HEK293 (cell line): ENCODE measurements around the gene RIN1.
A peak's percentile ranks its signal among the peaks of the same experiment; 100 is the strongest.

ENCODE experiments used
- BCL11A ChIP-seq: fragments of 450-650 bp; formaldehyde crosslinking; IDR thresholded peaks from 2 replicates; pipeline ENCODE4 v1.5.1; 2016; ENCODE audit warnings: low read depth, missing biosample characterization, missing genetic modification characterization
- HOXC10 ChIP-seq: sonication (generic); formaldehyde crosslinking; IDR thresholded peaks from 2 replicates; pipeline ENCODE4 v1.8.1; 2023; ENCODE audit warnings: mild to moderate bottlenecking, missing genetic modification reagents
- KLF10 ChIP-seq: fragments of 450-650 bp; IDR thresholded peaks from 2 replicates; pipeline ENCODE4 v1.5.1; 2018; ENCODE audit warnings: missing biosample characterization, mild to moderate bottlenecking, missing genetic modification characterization
- KLF9 ChIP-seq: fragments of 450-650 bp; formaldehyde crosslinking; IDR thresholded peaks from 2 replicates; pipeline ENCODE4 v1.5.1; 2016; ENCODE audit warnings: missing biosample characterization, missing genetic modification characterization, low read depth
- REPIN1 ChIP-seq: fragments of 450-650 bp; formaldehyde crosslinking; IDR thresholded peaks from 2 replicates; pipeline ENCODE4 v1.5.1; 2017; ENCODE audit warnings: missing biosample characterization, missing genetic modification characterization, low read depth
- SP2 ChIP-seq: fragments of 450-650 bp; formaldehyde crosslinking; IDR thresholded peaks from 2 replicates; pipeline ENCODE4 v1.5.1; 2016; ENCODE audit warnings: missing biosample characterization, missing genetic modification characterization
- SP7 ChIP-seq: fragments of 450-650 bp; formaldehyde crosslinking; IDR thresholded peaks from 2 replicates; pipeline ENCODE4 v1.5.1; 2016; ENCODE audit warnings: missing biosample characterization, missing genetic modification characterization
- YY1 ChIP-seq: fragments of 450-650 bp; formaldehyde crosslinking; IDR thresholded peaks from 2 replicates; pipeline ENCODE4 v1.5.1; 2018; ENCODE audit warnings: missing biosample characterization, missing genetic modification characterization
- ZBTB48 ChIP-seq: fragments of 450-650 bp; formaldehyde crosslinking; IDR thresholded peaks from 2 replicates; pipeline ENCODE4 v1.5.1; 2016; ENCODE audit warnings: missing biosample characterization, missing genetic modification characterization
- ZEB2 ChIP-seq: fragments of 450-650 bp; formaldehyde crosslinking; IDR thresholded peaks from 2 replicates; pipeline ENCODE4 v1.5.1; 2016; ENCODE audit warnings: missing biosample characterization, missing genetic modification characterization
- ZFP41 ChIP-seq: fragments of 450-650 bp; formaldehyde crosslinking; IDR thresholded peaks from 2 replicates; pipeline ENCODE4 v1.5.1; 2016; ENCODE audit warnings: missing biosample characterization, missing genetic modification characterization, borderline replicate concordance
- ZFP69B ChIP-seq: fragments of 450-650 bp; formaldehyde crosslinking; IDR thresholded peaks from 2 replicates; pipeline ENCODE4 v1.5.1; 2016; ENCODE audit warnings: missing biosample characterization, missing genetic modification characterization
- ZNF114 ChIP-seq: fragments of 450-650 bp; formaldehyde crosslinking; IDR thresholded peaks from 2 replicates; pipeline ENCODE4 v1.5.0; 2017; ENCODE audit warnings: missing biosample characterization, missing genetic modification characterization
- ZNF2 ChIP-seq: fragments of 450-650 bp; formaldehyde crosslinking; IDR thresholded peaks from 2 replicates; pipeline ENCODE4 v1.5.1; 2016; ENCODE audit warnings: missing biosample characterization, missing genetic modification characterization
- ZNF24 ChIP-seq: fragments of 450-650 bp; formaldehyde crosslinking; IDR thresholded peaks from 2 replicates; pipeline ENCODE4 v1.5.1; 2016; ENCODE audit warnings: missing biosample characterization, missing genetic modification characterization
- ZNF394 ChIP-seq: fragments of 450-650 bp; formaldehyde crosslinking; IDR thresholded peaks from 2 replicates; pipeline ENCODE4 v1.5.1; 2016; ENCODE audit warnings: missing biosample characterization, missing genetic modification characterization, mild to moderate bottlenecking, moderate library complexity, borderline replicate concordance
- ZNF423 ChIP-seq: fragments of 450-650 bp; formaldehyde crosslinking; IDR thresholded peaks from 2 replicates; pipeline ENCODE4 v1.5.1; 2016; ENCODE audit warnings: missing biosample characterization, missing genetic modification characterization
- ZNF48 ChIP-seq: fragments of 450-650 bp; formaldehyde crosslinking; IDR thresholded peaks from 2 replicates; pipeline ENCODE4 v1.5.1; 2016; ENCODE audit warnings: missing biosample characterization, missing genetic modification characterization
- ZNF555 ChIP-seq: fragments of 450-650 bp; formaldehyde crosslinking; conservative IDR thresholded peaks from 2 replicates; pipeline ENCODE4 v1.5.1; 2017; ENCODE audit warnings: missing biosample characterization, mild to moderate bottlenecking, missing genetic modification characterization, inconsistent platforms
- ZNF560 ChIP-seq: fragments of 450-650 bp; formaldehyde crosslinking; IDR thresholded peaks from 2 replicates; pipeline ENCODE4 v1.5.1; 2017; ENCODE audit warnings: missing biosample characterization, missing genetic modification characterization, borderline replicate concordance
- ZNF585B ChIP-seq: fragments of 450-650 bp; formaldehyde crosslinking; IDR thresholded peaks from 2 replicates; pipeline ENCODE4 v1.5.1; 2016; ENCODE audit warnings: missing biosample characterization, missing genetic modification characterization
- ZNF670 ChIP-seq: fragments of 450-650 bp; formaldehyde crosslinking; IDR thresholded peaks from 2 replicates; pipeline ENCODE4 v1.5.1; 2016; ENCODE audit warnings: missing biosample characterization, missing genetic modification characterization, low read depth
- ZNF677 ChIP-seq: fragments of 450-650 bp; IDR thresholded peaks from 2 replicates; pipeline ENCODE4 v1.5.0; 2018; ENCODE audit warnings: missing biosample characterization, mild to moderate bottlenecking, missing genetic modification characterization, moderate library complexity
- ZNF707 ChIP-seq: fragments of 450-650 bp; formaldehyde crosslinking; IDR thresholded peaks from 2 replicates; pipeline ENCODE4 v1.5.1; 2016; ENCODE audit warnings: missing biosample characterization, missing genetic modification characterization
- ZNF776 ChIP-seq: fragments of 450-650 bp; formaldehyde crosslinking; IDR thresholded peaks from 2 replicates; pipeline ENCODE4 v1.5.0; 2017; ENCODE audit warnings: missing biosample characterization, missing genetic modification characterization, borderline replicate concordance
- ZXDB ChIP-seq: fragments of 450-650 bp; formaldehyde crosslinking; IDR thresholded peaks from 2 replicates; pipeline ENCODE4 v1.5.1; 2016; ENCODE audit warnings: missing biosample characterization, missing genetic modification characterization
- TF ChIP-seq, protein P1 (sequence below): fragments of 450-650 bp; formaldehyde crosslinking; IDR thresholded peaks from 2 replicates; pipeline ENCODE4 v1.5.1; 2016; ENCODE audit warnings: missing biosample characterization, missing genetic modification characterization
- TF ChIP-seq, protein P2 (sequence below): fragments of 450-650 bp; formaldehyde crosslinking; IDR thresholded peaks from 2 replicates; pipeline ENCODE4 v1.5.1; 2016; ENCODE audit warnings: missing biosample characterization, missing genetic modification characterization
- TF ChIP-seq, protein P3 (sequence below): fragments of 450-650 bp; formaldehyde crosslinking; conservative IDR thresholded peaks from 2 replicates; pipeline ENCODE4 v1.5.1; 2016; ENCODE audit warnings: low read depth, missing biosample characterization, missing genetic modification characterization
- TF ChIP-seq, protein P4 (sequence below): fragments of 450-650 bp; formaldehyde crosslinking; IDR thresholded peaks from 2 replicates; pipeline ENCODE4 v1.5.1; 2016; ENCODE audit warnings: missing biosample characterization, missing genetic modification characterization
- TF ChIP-seq, protein P5 (sequence below): fragments of 450-650 bp; formaldehyde crosslinking; IDR thresholded peaks from 2 replicates; pipeline ENCODE4 v1.5.1; 2017; ENCODE audit warnings: missing biosample characterization, missing genetic modification characterization

RIN1 gene

DNA sequence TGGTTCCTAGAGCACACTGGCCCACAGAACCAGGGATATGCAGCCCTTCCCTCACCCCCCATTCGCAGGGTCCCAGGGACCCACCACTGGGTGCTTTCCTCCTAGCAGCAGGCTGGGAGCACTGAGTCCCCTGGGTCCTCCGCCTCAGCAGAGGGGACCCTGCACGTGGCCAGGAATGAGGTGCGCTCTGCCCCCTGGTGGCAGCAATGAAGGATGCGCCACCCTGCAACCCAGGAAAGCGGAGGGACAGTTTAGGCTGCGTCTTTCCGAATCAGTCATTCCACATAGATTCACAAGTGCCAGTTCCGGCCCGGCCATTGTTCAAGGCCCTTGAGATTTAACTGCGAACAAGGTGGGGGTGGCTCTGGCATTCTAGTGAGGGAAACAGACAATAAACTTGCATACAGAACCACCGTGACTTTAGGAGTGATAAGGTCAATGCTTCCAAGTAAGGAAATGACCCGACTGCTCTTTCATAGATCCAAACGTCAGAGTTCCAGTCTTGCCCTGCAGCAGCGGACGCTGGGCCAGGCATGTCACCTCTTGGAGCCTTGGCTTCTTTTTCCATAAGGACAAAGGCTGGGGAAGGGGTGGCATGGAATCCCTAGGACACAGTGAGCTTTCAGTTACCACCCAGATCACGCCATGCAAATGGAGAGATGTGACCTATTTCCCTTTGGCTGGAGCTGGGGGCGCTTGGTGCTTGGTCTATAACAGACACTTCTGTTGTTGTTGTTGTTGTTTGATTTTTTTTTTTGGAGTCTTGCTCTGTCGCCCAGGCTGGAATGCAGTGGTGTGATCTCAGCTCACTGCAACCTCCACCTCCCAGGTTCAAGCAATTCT, 7.7 kb downstream of the RIN1 start (continued):
- TF ChIP-seq ZNF677 (tag by site-specific recombination) (no peak), YY1 (tag by site-specific recombination) (no peak), ZNF707 (tag by site-specific recombination) (no peak), REPIN1 (no peak), ZBTB48 (tag by site-specific recombination) (peak; percentile 34; the same call in 1 of the 2 replicates), ZNF555 (tag by site-specific recombination) (no peak), KLF9 (tag by site-specific recombination) (no peak), HOXC10 (no peak), ZFP69B (tag by site-specific recombination) (no peak), ZNF423 (tag by site-specific recombination) (peak; percentile 93), ZNF114 (tag by site-specific recombination) (no peak), ZEB2 (tag by site-specific recombination) (0 out of 2 replicates have a peak, but pooled peaks have one; percentile 34), SP7 (tag by site-specific recombination) (0 out of 2 replicates have a peak, but pooled peaks have one; percentile 20), ZNF24 (tag by site-specific recombination) (peak; percentile 54; the same call in 1 of the 2 replicates), ZNF585B (tag by site-specific recombination) (no peak), ZNF2 (tag by site-specific recombination) (peak; percentile 89), ZFP41 (tag by site-specific recombination) (no peak), SP2 (tag by site-specific recombination) (no peak), BCL11A (tag by site-specific recombination) (no peak), ZNF670 (tag by site-specific recombination) (no peak), KLF10 (tag by site-specific recombination) (no peak), ZNF776 (tag by site-specific recombination) (no peak), ZNF394 (no peak), ZXDB (no peak), ZNF48 (tag by site-specific recombination) (no peak), ZNF560 (tag by site-specific recombination) (no peak)
- TF ChIP-seq, protein P1, sequence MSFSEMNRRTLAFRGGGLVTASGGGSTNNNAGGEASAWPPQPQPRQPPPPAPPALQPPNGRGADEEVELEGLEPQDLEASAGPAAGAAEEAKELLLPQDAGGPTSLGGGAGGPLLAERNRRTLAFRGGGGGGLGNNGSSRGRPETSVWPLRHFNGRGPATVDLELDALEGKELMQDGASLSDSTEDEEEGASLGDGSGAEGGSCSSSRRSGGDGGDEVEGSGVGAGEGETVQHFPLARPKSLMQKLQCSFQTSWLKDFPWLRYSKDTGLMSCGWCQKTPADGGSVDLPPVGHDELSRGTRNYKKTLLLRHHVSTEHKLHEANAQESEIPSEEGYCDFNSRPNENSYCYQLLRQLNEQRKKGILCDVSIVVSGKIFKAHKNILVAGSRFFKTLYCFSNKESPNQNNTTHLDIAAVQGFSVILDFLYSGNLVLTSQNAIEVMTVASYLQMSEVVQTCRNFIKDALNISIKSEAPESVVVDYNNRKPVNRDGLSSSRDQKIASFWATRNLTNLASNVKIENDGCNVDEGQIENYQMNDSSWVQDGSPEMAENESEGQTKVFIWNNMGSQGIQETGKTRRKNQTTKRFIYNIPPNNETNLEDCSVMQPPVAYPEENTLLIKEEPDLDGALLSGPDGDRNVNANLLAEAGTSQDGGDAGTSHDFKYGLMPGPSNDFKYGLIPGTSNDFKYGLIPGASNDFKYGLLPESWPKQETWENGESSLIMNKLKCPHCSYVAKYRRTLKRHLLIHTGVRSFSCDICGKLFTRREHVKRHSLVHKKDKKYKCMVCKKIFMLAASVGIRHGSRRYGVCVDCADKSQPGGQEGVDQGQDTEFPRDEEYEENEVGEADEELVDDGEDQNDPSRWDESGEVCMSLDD (tag by site-specific recombination) = peak; percentile 20; the same call in 1 of the 2 replicates
- TF ChIP-seq, protein P2, sequence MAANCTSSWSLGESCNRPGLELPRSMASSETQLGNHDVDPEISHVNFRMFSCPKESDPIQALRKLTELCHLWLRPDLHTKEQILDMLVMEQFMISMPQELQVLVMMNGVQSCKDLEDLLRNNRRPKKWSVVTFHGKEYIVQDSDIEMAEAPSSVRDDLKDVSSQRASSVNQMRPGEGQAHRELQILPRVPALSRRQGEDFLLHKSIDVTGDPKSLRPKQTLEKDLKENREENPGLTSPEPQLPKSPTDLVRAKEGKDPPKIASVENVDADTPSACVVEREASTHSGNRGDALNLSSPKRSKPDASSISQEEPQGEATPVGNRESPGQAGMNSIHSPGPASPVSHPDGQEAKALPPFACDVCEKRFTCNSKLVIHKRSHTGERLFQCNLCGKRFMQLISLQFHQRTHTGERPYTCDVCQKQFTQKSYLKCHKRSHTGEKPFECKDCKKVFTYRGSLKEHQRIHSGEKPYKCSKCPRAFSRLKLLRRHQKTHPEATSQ (tag by site-specific recombination) = no peak
- TF ChIP-seq, protein P3, sequence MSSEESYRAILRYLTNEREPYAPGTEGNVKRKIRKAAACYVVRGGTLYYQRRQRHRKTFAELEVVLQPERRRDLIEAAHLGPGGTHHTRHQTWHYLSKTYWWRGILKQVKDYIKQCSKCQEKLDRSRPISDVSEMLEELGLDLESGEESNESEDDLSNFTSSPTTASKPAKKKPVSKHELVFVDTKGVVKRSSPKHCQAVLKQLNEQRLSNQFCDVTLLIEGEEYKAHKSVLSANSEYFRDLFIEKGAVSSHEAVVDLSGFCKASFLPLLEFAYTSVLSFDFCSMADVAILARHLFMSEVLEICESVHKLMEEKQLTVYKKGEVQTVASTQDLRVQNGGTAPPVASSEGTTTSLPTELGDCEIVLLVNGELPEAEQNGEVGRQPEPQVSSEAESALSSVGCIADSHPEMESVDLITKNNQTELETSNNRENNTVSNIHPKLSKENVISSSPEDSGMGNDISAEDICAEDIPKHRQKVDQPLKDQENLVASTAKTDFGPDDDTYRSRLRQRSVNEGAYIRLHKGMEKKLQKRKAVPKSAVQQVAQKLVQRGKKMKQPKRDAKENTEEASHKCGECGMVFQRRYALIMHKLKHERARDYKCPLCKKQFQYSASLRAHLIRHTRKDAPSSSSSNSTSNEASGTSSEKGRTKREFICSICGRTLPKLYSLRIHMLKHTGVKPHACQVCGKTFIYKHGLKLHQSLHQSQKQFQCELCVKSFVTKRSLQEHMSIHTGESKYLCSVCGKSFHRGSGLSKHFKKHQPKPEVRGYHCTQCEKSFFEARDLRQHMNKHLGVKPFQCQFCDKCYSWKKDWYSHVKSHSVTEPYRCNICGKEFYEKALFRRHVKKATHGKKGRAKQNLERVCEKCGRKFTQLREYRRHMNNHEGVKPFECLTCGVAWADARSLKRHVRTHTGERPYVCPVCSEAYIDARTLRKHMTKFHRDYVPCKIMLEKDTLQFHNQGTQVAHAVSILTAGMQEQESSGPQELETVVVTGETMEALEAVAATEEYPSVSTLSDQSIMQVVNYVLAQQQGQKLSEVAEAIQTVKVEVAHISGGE (tag by site-specific recombination) = peak; percentile 63
- TF ChIP-seq, protein P4, sequence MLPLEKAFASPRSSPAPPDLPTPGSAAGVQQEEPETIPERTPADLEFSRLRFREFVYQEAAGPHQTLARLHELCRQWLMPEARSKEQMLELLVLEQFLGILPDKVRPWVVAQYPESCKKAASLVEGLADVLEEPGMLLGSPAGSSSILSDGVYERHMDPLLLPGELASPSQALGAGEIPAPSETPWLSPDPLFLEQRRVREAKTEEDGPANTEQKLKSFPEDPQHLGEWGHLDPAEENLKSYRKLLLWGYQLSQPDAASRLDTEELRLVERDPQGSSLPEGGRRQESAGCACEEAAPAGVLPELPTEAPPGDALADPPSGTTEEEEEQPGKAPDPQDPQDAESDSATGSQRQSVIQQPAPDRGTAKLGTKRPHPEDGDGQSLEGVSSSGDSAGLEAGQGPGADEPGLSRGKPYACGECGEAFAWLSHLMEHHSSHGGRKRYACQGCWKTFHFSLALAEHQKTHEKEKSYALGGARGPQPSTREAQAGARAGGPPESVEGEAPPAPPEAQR = no peak
- TF ChIP-seq, protein P5, sequence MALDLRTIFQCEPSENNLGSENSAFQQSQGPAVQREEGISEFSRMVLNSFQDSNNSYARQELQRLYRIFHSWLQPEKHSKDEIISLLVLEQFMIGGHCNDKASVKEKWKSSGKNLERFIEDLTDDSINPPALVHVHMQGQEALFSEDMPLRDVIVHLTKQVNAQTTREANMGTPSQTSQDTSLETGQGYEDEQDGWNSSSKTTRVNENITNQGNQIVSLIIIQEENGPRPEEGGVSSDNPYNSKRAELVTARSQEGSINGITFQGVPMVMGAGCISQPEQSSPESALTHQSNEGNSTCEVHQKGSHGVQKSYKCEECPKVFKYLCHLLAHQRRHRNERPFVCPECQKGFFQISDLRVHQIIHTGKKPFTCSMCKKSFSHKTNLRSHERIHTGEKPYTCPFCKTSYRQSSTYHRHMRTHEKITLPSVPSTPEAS (tag by site-specific recombination) = no peak
